Neural progenitor cell (in vitro differentiated cells): ENCODE results near the gene NUAK2.

ENCODE experiments used
- CTCF ChIP-seq: fragments of 200-600 bp; sonication (generic); IDR thresholded peaks from 2 replicates; pipeline ENCODE4 v1.5.1; 2017; ENCODE audit warnings: antibody characterized with exemption, mild to moderate bottlenecking
- EZH2phosphoT487 ChIP-seq: fragments of 200-600 bp; sonication (generic); IDR thresholded peaks from 2 replicates; pipeline ENCODE4 v1.6.1; 2017; ENCODE audit warnings: antibody characterized with exemption

GRCh38 chr1:205339197-205339702, 17.7 kb upstream of the NUAK2 start:
- TF ChIP-seq CTCF, result no peak
- TF ChIP-seq EZH2phosphoT487, result no peak
